ENCODE results near the gene CCDC180. TPM values are rescaled to one million over a fixed set of nuclear protein-coding genes. Genes with fewer than 3 reads are reported as not detected.

CCDC180 gene
- total RNA-seq, 1 experiment from 2014 or later = 0.34 TPM

- H3K36me3 ChIP-seq (ENCODE audit: insufficient read depth, low read length, poor library complexity, severe bottlenecking) = no peaks in the 10 kb centered on the region
- POLR2A ChIA-PET (ENCODE audit: low non-redundant PET) = no interaction called here
- no peak for DNase-seq (ENCODE audit: low spot score)
- no peak overlapping the region for H3K4me3 ChIP-seq (ENCODE audit: low read depth, low read length, poor library complexity, severe bottlenecking)
- no peaks in the 10 kb centered on the region for H3K4me1 ChIP-seq (ENCODE audit: insufficient read depth, low read length, poor library complexity, severe bottlenecking)
- no peak overlapping the region for H3K27ac ChIP-seq (ENCODE audit: low read depth, low read length, poor library complexity, severe bottlenecking)
- peaks cover 14% of the 10 kb centered on the region for H3K27me3 ChIP-seq (replicated peaks; ENCODE audit: insufficient read depth, low read depth, low read length, poor library complexity)
- no TSS peak for BruUV-seq (replicated peaks)
- CTCF ChIA-PET = no interaction called here
- no peaks in the 10 kb centered on the region for H3K9me3 ChIP-seq (ENCODE audit: low read depth, low read length, poor library complexity, severe bottlenecking)
- intact Hi-C loops (cut with micrococcal nuclease; ENCODE audit: unreplicated experiment) = no loop called here
- TF ChIP-seq CTCF (conservative IDR thresholded peaks at IDR 0.05; ENCODE audit: low read depth, low read length) (no peak), EZH2 (IDR thresholded peaks at IDR 0.05; ENCODE audit: borderline replicate concordance, low read depth, low read length, poor library complexity, severe bottlenecking) (no peak)
Observed at GRCh38 chr9:97310896-97311295, 3.4 kb downstream of the CCDC180 start.

- no peaks in the 10 kb centered on the region for H3K36me3 ChIP-seq (ENCODE audit: insufficient read depth, low read length, poor library complexity, severe bottlenecking)
- ChIA-PET CTCF (no interaction called here), POLR2A (ENCODE audit: low non-redundant PET) (no interaction called here)
- H3K4me3 ChIP-seq (ENCODE audit: low read depth, low read length, poor library complexity, severe bottlenecking) = no peak overlapping the region
- DNase-seq (ENCODE audit: low spot score) = no peak
- no peaks in the 10 kb centered on the region for H3K4me1 ChIP-seq (ENCODE audit: insufficient read depth, low read length, poor library complexity, severe bottlenecking)
- no peak for TF ChIP-seq CTCF (conservative IDR thresholded peaks at IDR 0.05; ENCODE audit: low read depth, low read length)
- no peak for TF ChIP-seq EZH2 (IDR thresholded peaks at IDR 0.05; ENCODE audit: borderline replicate concordance, low read depth, low read length, poor library complexity, severe bottlenecking)
- intact Hi-C loops (cut with micrococcal nuclease; ENCODE audit: unreplicated experiment) = no loop called here
- BruUV-seq (replicated peaks) = no TSS peak
- H3K27me3 ChIP-seq (replicated peaks; ENCODE audit: insufficient read depth, low read depth, low read length, poor library complexity) = peaks cover 11% of the 10 kb centered on the region
- no peak overlapping the region for H3K27ac ChIP-seq (ENCODE audit: low read depth, low read length, poor library complexity, severe bottlenecking)
- H3K9me3 ChIP-seq (ENCODE audit: low read depth, low read length, poor library complexity, severe bottlenecking) = no peaks in the 10 kb centered on the region
Observed at GRCh38 chr9:97311798-97312500, 4.5 kb downstream of the CCDC180 start.

DNA sequence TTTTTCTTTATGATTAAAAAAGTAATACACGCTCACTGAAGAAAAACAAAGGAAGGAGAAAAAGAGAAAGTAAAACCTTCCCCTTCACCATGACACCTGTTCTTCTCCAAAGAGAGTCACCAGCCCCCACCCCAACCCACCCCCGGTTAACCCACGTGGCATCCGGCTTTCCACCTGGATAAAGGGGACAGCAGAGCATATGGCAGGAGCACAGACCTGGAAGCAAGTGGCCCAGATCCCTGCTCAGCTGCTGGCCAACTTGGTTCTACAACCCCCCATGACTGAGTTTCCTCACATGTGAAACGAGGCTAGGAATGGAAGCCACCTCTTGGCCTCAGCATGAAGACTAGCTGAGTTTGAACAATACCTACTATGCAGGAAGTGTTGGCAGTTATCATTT is 5.1 kb downstream of the CCDC180 start:
- CTCF ChIA-PET = no interaction called here

More for the DNA sequence above, 5.1 kb downstream of the CCDC180 start:
- no peaks in the 10 kb centered on the region for H3K9me3 ChIP-seq (ENCODE audit: low read depth, low read length, poor library complexity, severe bottlenecking)
- TF ChIP-seq EZH2 (IDR thresholded peaks at IDR 0.05; ENCODE audit: borderline replicate concordance, low read depth, low read length, poor library complexity, severe bottlenecking) (no peak), CTCF (conservative IDR thresholded peaks at IDR 0.05; ENCODE audit: low read depth, low read length) (no peak)
- no TSS peak for BruUV-seq (replicated peaks)
- intact Hi-C loops (cut with micrococcal nuclease; ENCODE audit: unreplicated experiment) = no loop called here
- H3K27ac ChIP-seq (ENCODE audit: low read depth, low read length, poor library complexity, severe bottlenecking) = no peak overlapping the region
- DNase-seq (ENCODE audit: low spot score) = no peak
- peaks cover 6% of the 10 kb centered on the region for H3K27me3 ChIP-seq (replicated peaks; ENCODE audit: insufficient read depth, low read depth, low read length, poor library complexity)
- POLR2A ChIA-PET (ENCODE audit: low non-redundant PET) = no interaction called here
- no peaks in the 10 kb centered on the region for H3K4me1 ChIP-seq (ENCODE audit: insufficient read depth, low read length, poor library complexity, severe bottlenecking)
- no peak overlapping the region for H3K4me3 ChIP-seq (ENCODE audit: low read depth, low read length, poor library complexity, severe bottlenecking)
- H3K36me3 ChIP-seq (ENCODE audit: insufficient read depth, low read length, poor library complexity, severe bottlenecking) = no peaks in the 10 kb centered on the region
